ENCODE results near the gene CCDC69. TPM values are rescaled to one million over a fixed set of nuclear protein-coding genes. Genes with fewer than 3 reads are reported as not detected.
A peak's percentile ranks its signal among the peaks of the same experiment; 100 is the strongest.
"Not testable (repeated sequence)": the region's sequence is repeated elsewhere in the genome, so short reads cannot be mapped to it uniquely, and the experiment has no call there.

CCDC69 gene
- total RNA-seq, 2 experiments from 2014 or later, result 24.6 to 27.6 TPM

GRCh38 chr5:151202381-151203139, 21.3 kb downstream of the CCDC69 start:
- H3K27ac Mint-ChIP-seq, result peak overlapping the region; percentile 83
- intact Hi-C loops (cut with micrococcal nuclease), result loop anchor here (1.0 to 2.0 kb wide), 2 partner anchors 12 to 68 kb away; no protein-coding TSS in a partner anchor
- no peaks in the 10 kb centered on the region for H3K27me3 Mint-ChIP-seq
- peak; percentile 76 for DNase-seq
- POLR2A ChIA-PET, result interaction anchor here (1.1 to 2.4 kb wide), 5 partner anchors 9 to 38 kb away, joined by 4 to 17 read pairs (median 6); partner anchors contain the start of gene CCDC69
- H3K36me3 Mint-ChIP-seq, result peaks cover 2% of the 10 kb centered on the region
- CTCF ChIA-PET, result interaction anchor here (0.6 to 3.7 kb wide), 10 partner anchors 9 to 151 kb away, joined by 3 to 16 read pairs (median 4); partner anchors contain the start of gene CCDC69
- peaks cover 29% of the 10 kb centered on the region for H3K4me1 Mint-ChIP-seq (ENCODE audit: low read depth)
- no peaks in the 10 kb centered on the region for H3K9me3 Mint-ChIP-seq
- no peak overlapping the region for H3K4me3 Mint-ChIP-seq

DNA sequence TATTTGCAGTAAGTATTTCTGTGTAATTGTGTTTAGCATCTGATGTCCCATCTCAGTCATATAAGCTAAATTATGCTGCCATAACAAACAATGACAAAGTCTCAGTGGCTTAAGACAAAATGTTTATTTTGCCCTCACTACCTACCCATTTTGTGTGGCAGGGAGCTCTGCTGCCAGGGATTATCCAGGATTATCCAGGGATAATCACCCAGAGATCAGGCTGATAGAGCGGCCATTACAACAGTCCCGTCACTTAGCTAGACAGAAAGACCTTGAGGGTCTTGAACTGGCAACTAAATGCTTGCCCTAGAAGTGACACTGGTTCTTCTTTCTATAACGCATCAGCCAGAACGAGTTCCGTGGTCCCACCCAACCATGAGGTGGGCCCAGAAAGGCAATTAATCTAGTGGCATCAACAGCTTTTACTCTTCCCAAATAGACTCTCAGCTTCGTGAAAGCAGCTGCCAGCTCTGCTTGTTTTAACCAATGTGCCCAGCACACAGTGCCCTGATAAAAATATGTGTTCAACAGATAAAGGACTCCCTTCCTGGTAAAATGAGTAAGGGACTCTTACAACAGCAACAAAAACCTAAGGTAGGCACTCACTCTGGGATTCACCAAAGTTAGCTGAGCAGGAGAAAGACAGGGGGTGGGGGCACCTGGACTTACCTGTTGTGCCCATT, 22.8 kb downstream of the CCDC69 start:
- Mint-ChIP-seq H3K27me3 (no peaks in the 10 kb centered on the region), H3K36me3 (peaks cover 6% of the 10 kb centered on the region), H3K27ac (peak overlapping the region; percentile 60), H3K9me3 (no peaks in the 10 kb centered on the region), H3K4me3 (no peak overlapping the region), H3K4me1 (ENCODE audit: low read depth) (peaks cover 42% of the 10 kb centered on the region)
- POLR2A ChIA-PET, result interaction anchor here (1.1 kb wide), 1 partner anchor 21 kb away, joined by 3 read pairs; no protein-coding TSS in a partner anchor
- CTCF ChIA-PET, result interaction anchor here (1.4 to 3.7 kb wide), 2 partner anchors 38 to 75 kb away, joined by 5 to 16 read pairs; no protein-coding TSS in a partner anchor
- intact Hi-C loops (cut with micrococcal nuclease), result no loop called here
- DNase-seq, result no peak

- ChIA-PET CTCF (interaction anchor here (0.9 to 1.0 kb wide), 3 partner anchors 13 to 84 kb away, joined by 3 to 4 read pairs (median 4); no protein-coding TSS in a partner anchor), POLR2A (no interaction called here)
- Mint-ChIP-seq H3K36me3 (peaks cover 10% of the 10 kb centered on the region), H3K9me3 (no peaks in the 10 kb centered on the region), H3K4me3 (no peak overlapping the region), H3K4me1 (ENCODE audit: low read depth) (peaks cover 41% of the 10 kb centered on the region), H3K27me3 (no peaks in the 10 kb centered on the region), H3K27ac (peak overlapping the region; percentile 29)
- DNase-seq, result no peak
- intact Hi-C loops (cut with micrococcal nuclease), result no loop called here
These were observed 24.2 kb downstream of the CCDC69 start for GRCh38 chr5:151199581-151200185.

GRCh38 chr5:151198861-151199260, 25.0 kb downstream of the CCDC69 start:
- Mint-ChIP-seq H3K36me3 (peaks cover 14% of the 10 kb centered on the region), H3K9me3 (no peaks in the 10 kb centered on the region), H3K27me3 (no peaks in the 10 kb centered on the region), H3K27ac (no peak overlapping the region), H3K4me3 (no peak overlapping the region), H3K4me1 (ENCODE audit: low read depth) (peaks cover 45% of the 10 kb centered on the region)
- ChIA-PET CTCF (no interaction called here), POLR2A (no interaction called here)
- no peak for DNase-seq
- intact Hi-C loops (cut with micrococcal nuclease), result no loop called here

DNA sequence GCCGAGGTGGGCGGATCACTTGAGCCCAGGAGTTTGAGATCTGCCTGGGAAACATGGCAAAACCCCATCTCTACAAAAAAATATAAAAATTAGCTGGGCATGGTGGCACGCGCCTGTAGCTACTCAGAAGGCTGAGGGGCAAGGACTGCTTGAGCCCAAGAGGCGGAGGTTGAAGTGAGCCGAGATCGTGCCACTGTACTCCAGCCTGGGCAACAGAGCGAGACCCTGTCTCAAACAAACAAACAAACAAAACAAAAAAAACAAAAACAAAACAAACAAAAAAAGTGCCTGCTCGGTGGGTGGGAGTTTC, 26.6 kb downstream of the CCDC69 start:
- H3K9me3 Mint-ChIP-seq; H3K27me3 Mint-ChIP-seq; CTCF ChIA-PET; POLR2A ChIA-PET; intact Hi-C loops (cut with micrococcal nuclease); H3K4me3 Mint-ChIP-seq; DNase-seq: not testable (repeated sequence)
- peaks cover 40% of the 10 kb centered on the region for H3K4me1 Mint-ChIP-seq (ENCODE audit: low read depth)
- H3K36me3 Mint-ChIP-seq, result peaks cover 25% of the 10 kb centered on the region
- H3K27ac Mint-ChIP-seq, result peak overlapping the region; percentile 33

DNA sequence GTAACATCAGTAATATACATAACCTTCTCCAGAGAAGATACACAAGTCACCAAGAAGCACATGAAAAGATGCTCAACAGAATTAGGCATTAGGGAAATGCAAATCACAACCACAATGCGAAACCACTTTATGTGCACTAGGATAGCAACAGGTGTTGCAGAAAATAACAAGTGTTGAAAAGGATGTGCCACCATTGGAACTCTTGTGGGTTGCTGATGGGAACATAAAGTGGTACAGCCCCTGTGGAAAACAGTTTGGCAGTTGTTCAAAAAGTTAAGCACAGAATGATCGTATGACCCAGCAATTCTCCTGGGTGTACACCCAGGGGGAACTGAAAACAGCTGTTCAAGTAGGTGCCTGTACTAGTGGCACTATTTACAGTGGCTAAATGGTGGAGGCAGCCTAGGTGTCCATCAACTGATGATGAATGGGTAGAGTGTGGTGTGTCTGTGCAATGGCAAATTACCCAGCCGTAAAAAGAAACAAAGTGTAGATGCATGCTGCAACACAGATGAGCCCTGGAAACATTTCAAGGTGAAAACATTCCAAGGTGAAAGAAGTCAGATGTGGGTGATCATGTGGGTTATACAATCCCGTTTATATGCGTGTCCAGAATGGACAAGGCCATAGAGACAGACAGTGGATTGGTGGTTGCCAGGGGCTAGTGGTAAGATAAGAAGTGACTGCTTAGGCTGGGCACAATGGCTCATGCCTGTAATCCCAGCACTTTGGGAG, 27.2 kb downstream of the CCDC69 start:
- Mint-ChIP-seq H3K4me3 (no peak overlapping the region), H3K27me3 (no peaks in the 10 kb centered on the region), H3K27ac (peak overlapping the region; percentile 33), H3K36me3 (peaks cover 29% of the 10 kb centered on the region), H3K9me3 (peaks cover 9% of the 10 kb centered on the region), H3K4me1 (ENCODE audit: low read depth) (peaks cover 40% of the 10 kb centered on the region)
- ChIA-PET POLR2A (no interaction called here), CTCF (no interaction called here)
- intact Hi-C loops (cut with micrococcal nuclease), result no loop called here
- no peak for DNase-seq

- Mint-ChIP-seq H3K4me1 (ENCODE audit: low read depth) (peaks cover 48% of the 10 kb centered on the region), H3K27ac (peak overlapping the region; percentile 72), H3K4me3 (no peak overlapping the region), H3K9me3 (peaks cover 14% of the 10 kb centered on the region), H3K27me3 (no peaks in the 10 kb centered on the region), H3K36me3 (peaks cover 38% of the 10 kb centered on the region)
- ChIA-PET CTCF (no interaction called here), POLR2A (no interaction called here)
- intact Hi-C loops (cut with micrococcal nuclease), result no loop called here
- DNase-seq, result peak; percentile 29
These were observed 28.3 kb downstream of the CCDC69 start for GRCh38 chr5:151195622-151196021.

GRCh38 chr5:151192626-151193025, 31.3 kb downstream of the CCDC69 start:
- Mint-ChIP-seq H3K9me3 (peaks cover 30% of the 10 kb centered on the region), H3K4me3 (no peak overlapping the region), H3K27me3 (no peaks in the 10 kb centered on the region), H3K27ac (no peak overlapping the region), H3K36me3 (peaks cover 61% of the 10 kb centered on the region), H3K4me1 (ENCODE audit: low read depth) (peaks cover 56% of the 10 kb centered on the region)
- ChIA-PET POLR2A (no interaction called here), CTCF (interaction anchor here (1.0 to 2.0 kb wide), 4 partner anchors 28 to 124 kb away, joined by 3 to 10 read pairs (median 4); partner anchors contain the start of gene CCDC69)
- DNase-seq, result no peak
- intact Hi-C loops (cut with micrococcal nuclease), result no loop called here

- intact Hi-C loops (cut with micrococcal nuclease), result no loop called here
- peaks cover 47% of the 10 kb centered on the region for H3K4me1 Mint-ChIP-seq (ENCODE audit: low read depth)
- H3K9me3 Mint-ChIP-seq, result peaks cover 30% of the 10 kb centered on the region
- no peaks in the 10 kb centered on the region for H3K27me3 Mint-ChIP-seq
- no peak overlapping the region for H3K4me3 Mint-ChIP-seq
- DNase-seq, result no peak
- H3K27ac Mint-ChIP-seq, result no peak overlapping the region
- H3K36me3 Mint-ChIP-seq, result peaks cover 56% of the 10 kb centered on the region
- ChIA-PET POLR2A (interaction anchor here (1.6 kb wide), 1 partner anchor 20 kb away, joined by 3 read pairs; no protein-coding TSS in a partner anchor), CTCF (interaction anchor here (0.6 to 2.0 kb wide), 5 partner anchors 27 to 125 kb away, joined by 3 to 10 read pairs (median 3); partner anchors contain the start of gene CCDC69)
These were observed 32.2 kb downstream of the CCDC69 start for GRCh38 chr5:151191661-151192060.

- ChIA-PET POLR2A (no interaction called here), CTCF (interaction anchor here (1.0 to 2.3 kb wide), 2 partner anchors 24 to 63 kb away, joined by 3 to 12 read pairs; no protein-coding TSS in a partner anchor)
- Mint-ChIP-seq H3K9me3 (peaks cover 30% of the 10 kb centered on the region), H3K27me3 (no peaks in the 10 kb centered on the region), H3K27ac (no peak overlapping the region), H3K36me3 (peaks cover 55% of the 10 kb centered on the region), H3K4me3 (no peak overlapping the region), H3K4me1 (ENCODE audit: low read depth) (peaks cover 27% of the 10 kb centered on the region)
- intact Hi-C loops (cut with micrococcal nuclease), result no loop called here
- DNase-seq, result no peak
These were observed 34.7 kb downstream of the CCDC69 start for GRCh38 chr5:151189151-151189550.

DNA sequence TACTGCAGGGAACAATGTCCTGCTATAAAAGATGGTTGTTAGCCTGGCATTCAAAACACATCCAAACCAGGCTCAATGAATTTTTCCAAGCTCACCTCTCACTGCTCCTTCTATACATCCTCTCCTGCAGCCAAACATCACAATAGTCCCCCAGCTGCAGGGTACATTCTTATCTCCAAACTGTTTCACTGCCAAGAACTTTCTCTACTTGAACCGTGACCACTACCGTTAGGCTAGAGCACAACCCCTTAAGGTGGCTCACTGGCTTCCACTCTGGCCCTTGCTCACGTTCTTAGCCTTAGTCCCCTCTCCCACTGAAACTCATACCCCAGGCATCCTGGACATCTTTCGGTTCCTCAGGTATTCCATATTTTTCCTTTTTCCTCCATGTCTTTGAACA, 37.4 kb downstream of the CCDC69 start:
- Mint-ChIP-seq H3K4me1 (ENCODE audit: low read depth) (peaks cover 19% of the 10 kb centered on the region), H3K36me3 (peaks cover 44% of the 10 kb centered on the region), H3K27me3 (no peaks in the 10 kb centered on the region), H3K4me3 (no peak overlapping the region), H3K27ac (no peak overlapping the region), H3K9me3 (peaks cover 21% of the 10 kb centered on the region)
- ChIA-PET CTCF (interaction anchor here (1.2 kb wide), 1 partner anchor 627 kb away, joined by 4 read pairs; no protein-coding TSS in a partner anchor), POLR2A (no interaction called here)
- intact Hi-C loops (cut with micrococcal nuclease), result no loop called here
- DNase-seq, result no peak
